ENCODE results near the gene DEPDC7.
A peak's percentile ranks its signal among the peaks of the same experiment; 100 is the strongest.

The DEPDC7 gene

DNA sequence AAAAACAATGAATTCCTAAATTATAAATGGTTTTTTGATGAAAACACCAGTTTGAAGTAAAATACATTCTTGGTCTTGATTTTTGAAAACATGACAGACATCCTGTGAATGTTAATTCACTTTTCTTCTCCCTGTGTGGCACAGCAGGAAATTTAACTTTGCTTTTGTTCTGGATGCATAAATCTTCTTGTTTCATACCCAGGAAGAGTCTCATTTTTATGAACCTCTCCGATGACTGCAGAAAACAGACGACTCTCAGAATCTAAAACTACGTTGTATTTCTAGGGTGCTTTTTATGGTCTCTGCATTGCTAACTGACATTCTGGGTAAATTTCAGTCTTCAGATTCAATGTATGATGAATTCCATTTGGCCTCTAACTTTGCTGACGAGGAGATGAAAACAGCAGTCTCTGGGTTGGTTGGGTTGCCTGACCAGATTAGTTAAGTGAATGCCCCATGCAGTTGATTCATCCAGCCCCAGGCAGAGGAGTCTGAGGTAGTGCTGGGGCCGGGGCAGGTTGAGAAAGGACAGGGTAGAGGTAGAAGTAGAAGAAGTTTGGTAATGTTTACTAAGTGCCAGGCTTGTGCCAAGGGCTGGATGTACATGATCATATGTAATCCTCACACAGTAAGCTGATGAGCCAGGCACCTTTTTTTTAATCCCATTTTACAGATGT is 43.8 kb downstream of the DEPDC7 start:
- DNase-seq (ENCODE audit: extremely low read depth in 1 of 2, low read depth in 1 of 2), result no peak

- no peak for DNase-seq (ENCODE audit: extremely low read depth in 1 of 2, low read depth in 1 of 2)
These were observed 44.6 kb downstream of the DEPDC7 start for GRCh38 chr11:33060271-33060670.

DNA sequence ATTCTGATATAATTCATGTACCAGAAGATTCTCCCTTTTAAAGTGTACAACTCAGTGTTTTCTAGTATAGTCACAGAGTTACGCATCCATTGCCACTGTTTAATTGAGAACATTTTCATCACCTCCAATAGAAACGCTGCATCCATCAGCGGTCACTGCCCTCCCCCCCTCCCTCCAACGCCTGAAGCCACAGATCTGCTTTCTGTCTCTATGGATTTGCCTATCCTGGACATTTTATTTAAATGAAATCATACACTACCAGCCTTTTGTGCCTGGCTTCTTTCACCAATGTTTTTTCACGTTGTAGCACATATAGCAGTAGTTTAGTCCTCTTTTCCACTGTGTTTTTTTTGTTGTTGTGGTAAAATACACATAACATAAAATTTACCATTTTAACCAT is 46.5 kb downstream of the DEPDC7 start:
- no peak for DNase-seq (ENCODE audit: extremely low read depth in 1 of 2, low read depth in 1 of 2)

DNA sequence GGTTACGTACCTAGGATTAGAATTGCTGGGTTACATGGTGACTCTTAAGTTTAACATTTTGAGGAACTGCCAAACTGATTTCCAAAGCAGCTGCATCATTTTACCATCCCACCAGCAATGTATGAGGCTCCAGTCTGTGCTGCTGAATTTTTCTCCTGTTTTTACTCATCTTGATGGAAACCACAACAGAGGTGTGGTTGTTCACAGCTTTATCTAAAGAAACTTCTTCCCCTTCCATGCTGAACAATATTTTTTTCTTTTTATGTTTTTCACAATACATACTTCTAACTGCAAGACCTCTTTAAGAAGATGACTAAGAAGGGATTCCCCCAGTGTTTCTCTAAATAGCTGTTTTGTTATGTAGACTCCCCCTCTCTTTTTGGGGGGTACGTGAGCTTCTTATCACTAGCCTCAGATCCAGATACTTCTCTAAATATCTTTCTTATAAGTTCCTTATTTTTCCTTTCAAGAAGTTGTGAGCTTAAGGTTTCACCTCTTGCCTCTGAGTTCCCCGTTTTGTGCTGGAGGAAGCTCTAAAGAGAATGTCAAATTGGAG is 47.7 kb downstream of the DEPDC7 start:
- DNase-seq (ENCODE audit: extremely low read depth in 1 of 2, low read depth in 1 of 2), result no peak

DNA sequence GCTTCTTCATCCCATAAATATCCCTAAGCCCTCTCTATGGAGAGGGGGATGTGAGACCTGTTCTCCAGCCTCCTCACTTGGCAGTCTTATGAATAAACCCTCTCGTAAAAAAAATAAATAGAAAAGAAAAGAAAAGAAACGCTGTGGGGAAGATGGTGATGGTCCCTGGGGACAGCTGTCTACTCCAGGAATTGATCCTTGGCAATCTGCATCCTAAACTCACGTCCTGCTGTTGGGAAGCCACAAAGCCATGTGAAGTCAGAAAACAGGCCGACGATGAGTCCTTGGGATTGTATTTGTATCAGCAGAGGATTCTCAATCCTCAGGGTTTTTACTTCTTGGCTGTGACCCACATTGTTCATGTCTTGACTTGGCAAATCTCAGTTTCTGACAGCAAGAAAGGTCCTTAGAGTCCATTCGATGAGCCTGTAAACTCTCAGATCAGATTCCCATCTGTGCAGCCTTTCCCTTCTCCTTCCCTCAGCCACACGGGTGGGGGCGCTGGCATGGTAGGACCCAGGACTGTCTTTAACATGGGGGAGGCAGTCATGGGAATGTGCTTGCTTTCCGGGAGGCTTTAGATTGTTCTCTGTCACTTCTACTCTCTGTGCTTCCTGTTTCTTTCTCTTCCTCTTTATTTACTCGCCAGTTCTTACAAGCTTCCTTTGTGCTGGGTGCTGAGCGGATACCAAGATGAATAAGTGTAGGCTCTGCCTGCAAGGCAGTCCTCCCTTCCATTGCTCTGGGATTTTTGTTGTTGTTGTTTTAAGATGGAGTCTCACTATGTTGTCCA is 48.6 kb downstream of the DEPDC7 start:
- no peak for DNase-seq (ENCODE audit: extremely low read depth in 1 of 2, low read depth in 1 of 2)

- no peak for DNase-seq (ENCODE audit: extremely low read depth in 1 of 2, low read depth in 1 of 2)
These were observed 49.2 kb downstream of the DEPDC7 start for GRCh38 chr11:33064866-33065265.

DNA sequence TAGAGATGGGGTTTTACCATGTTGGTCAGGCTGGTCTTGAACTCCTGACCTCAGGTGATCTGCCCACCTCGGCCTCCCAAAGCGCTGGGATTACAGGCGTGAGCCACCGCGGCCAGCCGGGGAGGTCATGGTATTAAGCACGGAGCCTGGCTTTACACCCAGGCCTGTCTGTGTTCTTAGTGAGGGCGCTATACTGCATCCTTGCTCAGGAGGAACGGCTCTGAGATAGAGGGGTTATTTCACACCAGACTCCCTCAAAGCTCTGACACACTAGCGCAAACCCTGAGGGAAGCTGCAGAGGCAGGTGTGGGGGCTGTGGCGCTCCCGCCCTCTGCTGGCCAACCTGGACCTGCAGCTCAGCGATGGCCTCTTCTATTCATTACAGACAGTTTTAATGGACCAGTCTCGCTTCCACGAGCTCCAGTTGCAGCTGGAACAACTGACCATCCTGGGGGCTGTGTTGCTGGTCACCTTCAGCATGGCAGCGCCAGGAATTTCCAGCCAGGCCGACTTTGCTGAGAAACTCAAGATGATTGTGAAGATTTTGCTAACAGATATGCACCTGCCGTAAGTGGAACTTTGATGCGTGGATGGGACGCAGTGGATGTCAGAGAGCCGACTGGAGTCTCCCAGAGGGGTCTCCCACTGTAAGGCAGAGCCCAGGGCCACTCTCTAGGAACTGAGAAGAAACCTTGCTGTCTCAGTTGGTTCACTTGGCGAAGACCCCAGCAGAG is 49.9 kb downstream of the DEPDC7 start:
- DNase-seq (ENCODE audit: extremely low read depth in 1 of 2, low read depth in 1 of 2), result peak; percentile 47 to 57

- no peak for DNase-seq (ENCODE audit: extremely low read depth in 1 of 2, low read depth in 1 of 2)
These were observed 51.6 kb downstream of the DEPDC7 start for GRCh38 chr11:33067294-33067693.

DNA sequence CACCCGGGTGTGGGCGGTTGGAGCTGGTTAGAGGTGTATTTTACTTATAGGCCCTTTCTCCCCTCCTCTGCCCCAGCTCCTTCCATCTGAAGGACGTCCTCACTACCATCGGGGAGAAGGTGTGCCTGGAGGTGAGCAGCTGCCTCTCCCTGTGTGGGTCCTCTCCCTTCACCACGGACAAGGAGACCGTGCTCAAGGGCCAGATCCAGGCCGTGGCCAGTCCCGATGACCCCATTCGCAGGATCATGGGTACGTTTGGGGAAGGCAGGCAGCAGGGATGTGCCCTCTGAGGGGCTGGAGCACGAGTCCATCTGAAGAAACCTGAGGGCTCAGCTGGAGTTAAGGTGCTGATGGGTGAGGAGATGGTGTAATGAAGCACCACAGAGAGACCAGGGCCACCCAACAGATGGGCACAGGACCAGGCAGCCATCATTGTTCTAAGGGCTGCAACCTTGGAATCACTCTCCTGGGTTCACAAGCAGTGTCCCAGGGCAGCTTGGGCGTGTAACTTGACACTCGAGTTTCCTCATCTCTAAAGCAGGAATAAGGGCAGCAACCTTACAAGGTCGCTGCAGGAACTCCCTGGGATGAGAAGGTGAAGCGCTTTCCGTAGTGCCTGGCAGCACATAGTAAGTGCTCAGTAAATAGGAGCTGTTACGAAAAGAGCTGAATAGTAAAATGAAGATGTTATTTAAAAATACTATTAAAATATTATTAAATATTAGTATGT is 53.1 kb downstream of the DEPDC7 start:
- DNase-seq (ENCODE audit: extremely low read depth in 1 of 2, low read depth in 1 of 2), result no peak

DNA sequence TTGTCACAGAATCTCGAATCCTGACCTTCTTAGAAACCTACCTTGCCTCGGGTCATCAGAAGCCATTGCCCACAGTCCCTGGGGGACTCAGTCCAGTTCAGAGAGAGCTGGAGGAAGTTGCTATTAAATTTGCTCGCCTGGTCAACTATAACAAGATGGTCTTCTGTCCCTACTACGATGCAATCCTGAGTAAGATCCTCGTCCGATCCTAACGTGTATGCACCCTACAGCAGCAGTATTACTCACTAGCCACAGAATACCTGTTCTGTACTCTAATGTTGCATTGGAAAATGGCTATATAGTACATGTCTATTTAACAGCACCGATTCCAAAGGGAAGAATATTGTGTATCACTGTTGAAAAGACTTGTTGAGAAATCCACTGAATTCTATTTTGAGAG is 56.8 kb downstream of the DEPDC7 start:
- DNase-seq (ENCODE audit: extremely low read depth in 1 of 2, low read depth in 1 of 2), result no peak
